Smooth muscle cell (in vitro differentiated cells): Measurements from ENCODE around the gene NLRC5. TPM values are rescaled to one million over a fixed set of nuclear protein-coding genes. Genes with fewer than 3 reads are reported as not detected.
"Not testable (repeated sequence)": the region's sequence is repeated elsewhere in the genome, so short reads cannot be mapped to it uniquely, and the experiment has no call there.

Experiments
- DNase-seq: peaks from one replicate; lab custom pipeline; 2025; ENCODE audit not compliant: unreplicated experiment; lab: John Stamatoyannopoulos, UW
- H2AFZ ChIP-seq: fragments of 200-600 bp; sonication (generic); 2 replicates; pipeline ENCODE4 v1.6.0; 2016; ENCODE audit warnings: antibody characterized with exemption, low read depth, mild to moderate bottlenecking
- H3F3A ChIP-seq: fragments of 200-600 bp; sonication (generic); 2 replicates; pipeline ENCODE4 v1.6.0; 2017; ENCODE audit warnings: antibody characterized with exemption, low read depth
- H3K27ac ChIP-seq: fragments of 200-600 bp; sonication (generic); 2 replicates; pipeline ENCODE4 v1.5.1; 2016; ENCODE audit warnings: low read depth, mild to moderate bottlenecking
- H3K27me3 ChIP-seq: fragments of 200-600 bp; sonication (generic); 2 replicates; pipeline ENCODE4 v1.6.1; 2016; ENCODE audit warnings: low read depth, mild to moderate bottlenecking
- H3K36me3 ChIP-seq: fragments of 200-600 bp; sonication (generic); 2 replicates; pipeline ENCODE4 v1.5.1; 2016; ENCODE audit warnings: low read depth
- H3K4me1 ChIP-seq: fragments of 200-600 bp; sonication (generic); 2 replicates; pipeline ENCODE4 v1.5.1; 2016; ENCODE audit warnings: low read depth
- H3K4me2 ChIP-seq: fragments of 200-600 bp; sonication (generic); 2 replicates; pipeline ENCODE4 v1.6.0; 2016; ENCODE audit warnings: mild to moderate bottlenecking
- H3K4me3 ChIP-seq: fragments of 200-600 bp; sonication (generic); 2 replicates; pipeline ENCODE4 v1.5.1; 2016; ENCODE audit warnings: mild to moderate bottlenecking
- H3K79me2 ChIP-seq: fragments of 200-600 bp; sonication (generic); 2 replicates; pipeline ENCODE4 v1.6.0; 2016; ENCODE audit warnings: low read depth, mild to moderate bottlenecking
- H3K9ac ChIP-seq: fragments of 200-600 bp; sonication (generic); 2 replicates; pipeline ENCODE4 v1.6.0; 2016; ENCODE audit warnings: low read depth
- H3K9me3 ChIP-seq: fragments of 200-600 bp; sonication (generic); replicated peaks from 2 replicates; pipeline ENCODE4 v1.5.1; 2016; ENCODE audit warnings: low read depth
- H4K20me1 ChIP-seq: fragments of 200-600 bp; sonication (generic); 2 replicates; pipeline ENCODE4 v1.6.0; 2016; ENCODE audit warnings: low read depth
- CTCF ChIP-seq: fragments of 200-600 bp; sonication (generic); IDR thresholded peaks from 2 replicates; pipeline ENCODE4 v1.5.1; 2017; ENCODE audit warnings: borderline replicate concordance, mild to moderate bottlenecking, antibody characterized with exemption; ENCODE audit not compliant: insufficient read depth, poor library complexity, severe bottlenecking
- WGBS: methylation state at CpG from one replicate; pipeline ENCODE4 v1.1.7; 2016; ENCODE audit warnings: low lambda C conversion rate; 5-methylcytosine and 5-hydroxymethylcytosine counted together
- polyA plus RNA-seq: library from polyadenylated mRNA; unstranded; fragments of >200 nt; fragmentation: Nextera tagmentation; extraction: Ambion mirVana; gene quantifications from 2 replicates; pipeline ENCODE4 v1.2.1, GENCODE V29; 2016
- total RNA-seq: library from RNA; depleted of rRNA; stranded (reverse); fragments of >200 nt; gene quantifications from 2 replicates; pipeline ENCODE4 v1.2.3, GENCODE V29; 2014

Gene NLRC5
- total and polyA plus RNA-seq, 2 experiments from 2014 or later: 4.2 to 21.4 TPM

- Histone ChIP-seq H2AFZ (no peak overlapping the region), H3K9ac (no peak overlapping the region), H3K79me2 (no peaks in the 10 kb centered on the region), H4K20me1 (no peaks in the 10 kb centered on the region), H3K27me3 (no peaks in the 10 kb centered on the region), H3K4me2 (no peak overlapping the region), H3K4me3 (no peak overlapping the region), H3K4me1 (no peaks in the 10 kb centered on the region), H3K36me3 (no peaks in the 10 kb centered on the region), H3K9me3 (no peaks in the 10 kb centered on the region), H3K27ac (no peak overlapping the region), H3F3A (no peaks in the 10 kb centered on the region)
- no peak for DNase-seq
- WGBS: 28% methylated on average over 8 of the region's 8 CpGs
- TF ChIP-seq CTCF: no peak
Measured at GRCh38 chr16:57062329-57062728, 73.0 kb downstream of the NLRC5 start.

- not testable (repeated sequence) for DNase-seq, H4K20me1 ChIP-seq, H3K4me1 ChIP-seq, H3K27me3 ChIP-seq, H3F3A ChIP-seq, H3K36me3 ChIP-seq, H3K27ac ChIP-seq, H3K4me3 ChIP-seq, H2AFZ ChIP-seq, H3K79me2 ChIP-seq, H3K9ac ChIP-seq, H3K4me2 ChIP-seq, H3K9me3 ChIP-seq
- 93% methylated on average over 8 of the region's 8 CpGs for WGBS
Measured at GRCh38 chr16:57063189-57063588, 73.8 kb downstream of the NLRC5 start.

- Histone ChIP-seq H3K9me3 (no peaks in the 10 kb centered on the region), H3K4me1 (no peaks in the 10 kb centered on the region), H3K36me3 (no peaks in the 10 kb centered on the region), H4K20me1 (no peaks in the 10 kb centered on the region), H3K79me2 (no peaks in the 10 kb centered on the region), H2AFZ (no peak overlapping the region), H3K4me2 (no peak overlapping the region), H3K4me3 (no peak overlapping the region), H3F3A (no peaks in the 10 kb centered on the region), H3K27ac (no peak overlapping the region), H3K27me3 (no peaks in the 10 kb centered on the region), H3K9ac (no peak overlapping the region)
- DNase-seq: no peak
- TF ChIP-seq CTCF: no peak
- WGBS: 92% methylated on average over 5 of the region's 5 CpGs
Measured at GRCh38 chr16:57064995-57065394, 75.6 kb downstream of the NLRC5 start.

- Histone ChIP-seq H2AFZ (no peak overlapping the region), H4K20me1 (no peaks in the 10 kb centered on the region), H3K4me1 (no peaks in the 10 kb centered on the region), H3K27me3 (no peaks in the 10 kb centered on the region), H3K9me3 (no peaks in the 10 kb centered on the region), H3K4me3 (no peak overlapping the region), H3K36me3 (no peaks in the 10 kb centered on the region), H3K27ac (no peak overlapping the region), H3K79me2 (no peaks in the 10 kb centered on the region), H3K9ac (no peak overlapping the region), H3K4me2 (no peak overlapping the region), H3F3A (no peaks in the 10 kb centered on the region)
- no peak for TF ChIP-seq CTCF
- 90% methylated on average over 3 of the region's 4 CpGs for WGBS
- no peak for DNase-seq
Measured at GRCh38 chr16:57066625-57067024, 77.3 kb downstream of the NLRC5 start.
